ENCODE results near the gene HDC. TPM values are rescaled to one million over a fixed set of nuclear protein-coding genes. Genes with fewer than 3 reads are reported as not detected.

The HDC gene
- total and polyA plus RNA-seq, 7 experiments from 2014 or later: 0.19 to 81.2 (median 35.1) TPM; not detected in 4

DNA sequence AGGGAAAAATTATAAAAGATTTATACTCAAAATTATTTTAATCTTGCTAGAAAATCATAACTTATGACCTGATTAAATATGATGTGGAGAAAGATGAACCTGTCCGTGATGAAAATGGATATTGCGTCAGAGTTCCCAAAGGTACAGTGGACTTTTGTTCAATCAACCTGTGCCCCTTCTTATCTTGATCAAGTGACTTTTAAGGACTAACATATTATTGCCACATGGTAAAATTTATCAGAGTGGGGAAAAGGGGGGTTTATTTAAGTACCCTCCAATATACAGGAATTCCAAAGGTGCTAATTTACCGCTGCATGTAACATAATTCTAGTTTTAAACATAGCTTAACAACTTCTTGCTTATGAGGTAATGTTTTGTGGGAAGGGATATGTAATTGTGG lies 39.6 kb downstream of the HDC start:
- H3K36me3 ChIP-seq (ENCODE audit: control insufficient read depth in 2 of 3, insufficient read depth in 3 of 3, low read length in 3 of 3): no peaks in the 10 kb centered on the region
- intact Hi-C loops (cut with micrococcal nuclease): no loop called here
- no peak overlapping the region for H3K4me3 ChIP-seq (ENCODE audit: low read length)
- no peak overlapping the region for H3K27ac ChIP-seq (ENCODE audit: low read depth, low read length)
- Mint-ChIP-seq H3K4me1 (no peaks in the 10 kb centered on the region), H3K36me3 (peaks cover 0 to 44% (median 0%) of the 10 kb centered on the region in 5 donors), H3K27me3 (no peaks in the 10 kb centered on the region), H3K27ac (no peak overlapping the region), H3K9me3 (no peaks in the 10 kb centered on the region), H3K4me3 (no peak overlapping the region)
- ChIA-PET CTCF (no interaction called here), POLR2A (no interaction called here)
- H3K9me3 ChIP-seq (ENCODE audit: control insufficient read depth in 2 of 3, low read length in 3 of 3): no peaks in the 10 kb centered on the region
- ATAC-seq (no peak), DNase-seq (no peak)
- no peaks in the 10 kb centered on the region for H3K4me1 ChIP-seq (ENCODE audit: control insufficient read depth in 2 of 2, insufficient read depth in 2 of 2, low read length in 2 of 2)
- no peaks in the 10 kb centered on the region for H3K27me3 ChIP-seq (ENCODE audit: control insufficient read depth in 2 of 2, insufficient read depth in 2 of 2, low read length in 2 of 2)

DNA sequence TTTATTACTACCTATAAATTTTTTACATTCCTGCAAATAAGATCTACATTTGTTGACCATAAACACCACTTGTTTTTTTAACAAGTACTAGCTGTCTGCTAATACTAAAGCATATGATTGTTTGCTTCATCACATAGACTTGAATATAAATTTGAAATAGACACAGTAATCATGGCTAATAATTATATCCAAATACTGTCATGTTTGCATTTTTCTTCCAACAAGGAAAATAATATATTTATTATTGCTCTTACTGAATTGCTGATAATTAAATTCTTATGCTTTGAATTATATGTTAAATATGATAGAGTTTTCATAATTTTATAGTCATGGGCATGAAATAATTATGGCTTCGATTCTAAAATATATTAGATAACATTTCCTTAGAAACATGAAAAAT lies 40.5 kb downstream of the HDC start:
- H3K36me3 ChIP-seq (ENCODE audit: control insufficient read depth in 2 of 3, insufficient read depth in 3 of 3, low read length in 3 of 3): no peaks in the 10 kb centered on the region
- intact Hi-C loops (cut with micrococcal nuclease): no loop called here
- H3K27me3 Mint-ChIP-seq: no peaks in the 10 kb centered on the region
- no peak overlapping the region for H3K4me3 Mint-ChIP-seq
- ATAC-seq (no peak), DNase-seq (no peak)
- POLR2A ChIA-PET: interaction anchor here (0.6 kb wide), 1 partner anchor 12 kb away, joined by 4 read pairs; no protein-coding TSS in a partner anchor
- H3K9me3 ChIP-seq (ENCODE audit: control insufficient read depth in 2 of 3, low read length in 3 of 3): no peaks in the 10 kb centered on the region
- peaks cover 0 to 39% (median 0%) of the 10 kb centered on the region in 5 donors for H3K36me3 Mint-ChIP-seq
- H3K27me3 ChIP-seq (ENCODE audit: control insufficient read depth in 2 of 2, insufficient read depth in 2 of 2, low read length in 2 of 2): no peaks in the 10 kb centered on the region
- H3K9me3 Mint-ChIP-seq: no peaks in the 10 kb centered on the region
- H3K4me1 ChIP-seq (ENCODE audit: control insufficient read depth in 2 of 2, insufficient read depth in 2 of 2, low read length in 2 of 2): no peaks in the 10 kb centered on the region
- CTCF ChIA-PET: no interaction called here
- no peak overlapping the region for H3K27ac Mint-ChIP-seq
- no peak overlapping the region for H3K27ac ChIP-seq (ENCODE audit: low read depth, low read length)
- H3K4me3 ChIP-seq (ENCODE audit: low read length): no peak overlapping the region
- H3K4me1 Mint-ChIP-seq: no peaks in the 10 kb centered on the region

DNA sequence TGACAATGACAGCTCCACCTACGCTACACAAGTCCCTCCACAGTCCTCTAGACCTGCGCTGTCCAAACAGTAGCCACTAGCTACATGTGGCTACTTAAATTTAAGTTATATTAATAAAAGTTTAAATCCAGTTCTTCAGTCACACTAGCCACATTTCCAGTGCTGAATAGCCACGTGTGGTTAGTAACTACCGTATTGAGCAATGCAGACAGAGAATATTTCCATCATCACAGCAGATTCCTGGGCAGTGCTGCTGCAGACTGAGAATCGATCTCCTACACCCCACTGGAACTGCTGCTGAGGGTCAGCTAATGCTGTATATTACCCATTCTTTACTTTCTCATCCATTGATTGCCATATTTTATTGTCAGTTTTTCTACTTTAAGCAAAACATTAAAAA lies 40.9 kb downstream of the HDC start:
- Mint-ChIP-seq H3K36me3 (peaks cover 0 to 39% (median 0%) of the 10 kb centered on the region in 5 donors), H3K27me3 (no peaks in the 10 kb centered on the region), H3K9me3 (no peaks in the 10 kb centered on the region), H3K27ac (no peak overlapping the region), H3K4me3 (no peak overlapping the region), H3K4me1 (no peaks in the 10 kb centered on the region)
- Histone ChIP-seq H3K27me3 (ENCODE audit: control insufficient read depth in 2 of 2, insufficient read depth in 2 of 2, low read length in 2 of 2) (no peaks in the 10 kb centered on the region), H3K4me1 (ENCODE audit: control insufficient read depth in 2 of 2, insufficient read depth in 2 of 2, low read length in 2 of 2) (no peaks in the 10 kb centered on the region), H3K36me3 (ENCODE audit: control insufficient read depth in 2 of 3, insufficient read depth in 3 of 3, low read length in 3 of 3) (no peaks in the 10 kb centered on the region), H3K9me3 (ENCODE audit: control insufficient read depth in 2 of 3, low read length in 3 of 3) (no peaks in the 10 kb centered on the region), H3K27ac (ENCODE audit: low read depth, low read length) (no peak overlapping the region), H3K4me3 (ENCODE audit: low read length) (no peak overlapping the region)
- ATAC-seq: no peak
- POLR2A ChIA-PET: interaction anchor here (0.6 kb wide), 1 partner anchor 13 kb away, joined by 4 read pairs; no protein-coding TSS in a partner anchor
- intact Hi-C loops (cut with micrococcal nuclease): no loop called here
- no peak for DNase-seq
- CTCF ChIA-PET: no interaction called here

DNA sequence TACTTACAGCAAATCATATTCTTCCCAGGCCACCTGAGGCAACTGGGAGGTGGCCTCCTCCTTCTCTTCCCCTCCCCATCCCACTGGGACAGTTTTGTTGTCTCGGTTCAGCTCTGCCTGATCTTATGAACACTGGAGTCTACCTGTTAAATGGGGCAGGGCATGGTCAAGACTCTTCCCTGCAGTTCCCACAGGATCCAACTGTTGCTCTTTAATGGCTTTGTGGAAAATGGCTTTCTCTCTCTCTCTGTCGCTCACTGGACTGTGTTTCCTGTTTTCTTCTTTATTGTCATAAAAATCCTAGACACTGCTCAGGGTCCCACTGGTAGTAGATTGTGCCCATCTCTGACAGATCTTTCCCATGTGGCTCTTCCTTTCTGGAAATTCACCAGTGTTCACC lies 43.3 kb downstream of the HDC start:
- H3K27me3 Mint-ChIP-seq: peaks cover 0 to 4% (median 0%) of the 10 kb centered on the region in 5 donors
- no peak overlapping the region for H3K4me3 Mint-ChIP-seq
- H3K36me3 ChIP-seq (ENCODE audit: control insufficient read depth in 2 of 3, insufficient read depth in 3 of 3, low read length in 3 of 3): no peaks in the 10 kb centered on the region
- CTCF ChIA-PET: no interaction called here
- no peak for ATAC-seq
- no peak overlapping the region for H3K4me3 ChIP-seq (ENCODE audit: low read length)
- H3K36me3 Mint-ChIP-seq: peaks cover 0 to 26% (median 0%) of the 10 kb centered on the region in 5 donors
- peaks cover 0 to 10% (median 0%) of the 10 kb centered on the region in 7 donors for H3K4me1 Mint-ChIP-seq
- POLR2A ChIA-PET: no interaction called here
- no peaks in the 10 kb centered on the region for H3K4me1 ChIP-seq (ENCODE audit: control insufficient read depth in 2 of 2, insufficient read depth in 2 of 2, low read length in 2 of 2)
- no peaks in the 10 kb centered on the region for H3K9me3 ChIP-seq (ENCODE audit: control insufficient read depth in 2 of 3, low read length in 3 of 3)
- no peaks in the 10 kb centered on the region for H3K27me3 ChIP-seq (ENCODE audit: control insufficient read depth in 2 of 2, insufficient read depth in 2 of 2, low read length in 2 of 2)
- H3K27ac Mint-ChIP-seq: peak overlapping the region in 1 of 9 donors; percentile 60
- H3K27ac ChIP-seq (ENCODE audit: low read depth, low read length): no peak overlapping the region
- intact Hi-C loops (cut with micrococcal nuclease): no loop called here
- H3K9me3 Mint-ChIP-seq: no peaks in the 10 kb centered on the region
- no peak for DNase-seq

DNA sequence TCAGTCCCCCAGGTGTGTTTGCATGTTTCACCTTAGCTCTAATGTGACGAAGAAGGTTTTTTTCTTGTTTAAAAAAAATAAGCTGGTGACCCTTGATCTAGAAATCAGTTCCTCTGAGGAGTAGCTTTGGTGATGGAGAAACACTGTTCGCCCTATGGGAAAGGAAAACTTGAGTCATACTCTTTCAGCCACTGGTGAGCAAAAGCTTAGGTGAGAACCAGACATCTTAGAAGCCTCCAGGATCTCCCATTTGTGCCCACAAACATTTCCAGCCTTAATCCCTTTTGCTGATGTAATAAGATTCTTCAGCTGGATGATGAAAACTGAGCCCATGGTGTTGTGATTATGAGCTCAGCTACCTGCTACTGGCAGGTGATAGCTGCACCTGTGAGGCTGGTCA lies 45.7 kb downstream of the HDC start:
- Histone ChIP-seq H3K4me1 (ENCODE audit: control insufficient read depth in 2 of 2, insufficient read depth in 2 of 2, low read length in 2 of 2) (no peaks in the 10 kb centered on the region), H3K36me3 (ENCODE audit: control insufficient read depth in 2 of 3, insufficient read depth in 3 of 3, low read length in 3 of 3) (no peaks in the 10 kb centered on the region), H3K27me3 (ENCODE audit: control insufficient read depth in 2 of 2, insufficient read depth in 2 of 2, low read length in 2 of 2) (no peaks in the 10 kb centered on the region), H3K9me3 (ENCODE audit: control insufficient read depth in 2 of 3, low read length in 3 of 3) (no peaks in the 10 kb centered on the region), H3K27ac (ENCODE audit: low read depth, low read length) (no peak overlapping the region), H3K4me3 (ENCODE audit: low read length) (no peak overlapping the region)
- no peak for ATAC-seq
- no peaks in the 10 kb centered on the region for H3K9me3 Mint-ChIP-seq
- no peak for DNase-seq
- CTCF ChIA-PET: interaction anchor here (0.6 to 0.7 kb wide), 2 partner anchors 9 to 342 kb away, joined by 3 to 4 read pairs; no protein-coding TSS in a partner anchor
- intact Hi-C loops (cut with micrococcal nuclease): no loop called here
- POLR2A ChIA-PET: interaction anchor here (0.5 kb wide), 1 partner anchor 129 kb away, joined by 3 read pairs; no protein-coding TSS in a partner anchor
- H3K4me3 Mint-ChIP-seq: no peak overlapping the region
- H3K27ac Mint-ChIP-seq: no peak overlapping the region
- peaks cover 0 to 10% (median 0%) of the 10 kb centered on the region in 7 donors for H3K4me1 Mint-ChIP-seq
- H3K27me3 Mint-ChIP-seq: peaks cover 0 to 17% (median 0%) of the 10 kb centered on the region in 5 donors
- peaks cover 0 to 33% (median 0%) of the 10 kb centered on the region in 5 donors for H3K36me3 Mint-ChIP-seq

DNA sequence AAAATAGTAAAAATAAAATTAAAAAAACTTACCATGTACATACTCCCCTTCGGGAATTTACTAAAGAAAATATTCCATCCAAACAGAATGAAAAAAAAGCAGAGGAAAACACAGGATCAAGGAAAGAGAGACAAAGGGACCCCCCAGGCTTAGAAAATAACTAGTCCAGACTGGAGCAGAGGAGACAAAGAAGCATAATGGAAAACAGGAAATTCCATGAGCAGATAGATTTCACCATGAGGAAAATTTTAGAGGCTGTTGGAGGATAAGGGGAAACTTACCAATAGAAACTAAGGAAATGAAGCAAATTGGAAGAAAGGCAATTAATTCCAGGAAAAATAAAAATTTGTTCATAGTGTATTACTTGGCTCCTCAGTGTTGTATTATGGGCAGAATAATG lies 46.8 kb downstream of the HDC start:
- Mint-ChIP-seq H3K4me1 (peaks cover 0 to 12% (median 0%) of the 10 kb centered on the region in 7 donors), H3K36me3 (peaks cover 0 to 39% (median 0%) of the 10 kb centered on the region in 5 donors)

DNA sequence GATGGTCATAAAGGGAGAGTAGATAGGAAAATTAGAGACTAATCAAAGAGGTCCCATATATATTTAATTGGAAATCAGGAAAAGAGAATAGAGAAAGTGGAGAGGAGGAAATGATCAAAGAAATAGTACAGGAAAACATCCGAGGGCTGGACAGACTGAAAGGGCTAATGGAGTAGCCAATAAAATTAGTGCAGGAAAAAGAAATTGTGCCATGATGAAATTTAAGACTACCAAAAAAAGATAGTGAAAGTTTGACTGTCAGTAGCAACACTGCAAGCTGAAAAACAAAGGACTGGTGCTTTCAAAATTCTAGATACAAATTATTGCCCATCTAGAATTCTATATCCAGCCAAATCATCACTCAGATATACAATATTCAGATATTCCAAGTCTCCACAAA lies 47.2 kb downstream of the HDC start:
- Histone ChIP-seq H3K4me1 (ENCODE audit: control insufficient read depth in 2 of 2, insufficient read depth in 2 of 2, low read length in 2 of 2) (no peaks in the 10 kb centered on the region), H3K9me3 (ENCODE audit: control insufficient read depth in 2 of 3, low read length in 3 of 3) (no peaks in the 10 kb centered on the region), H3K27me3 (ENCODE audit: control insufficient read depth in 2 of 2, insufficient read depth in 2 of 2, low read length in 2 of 2) (no peaks in the 10 kb centered on the region), H3K27ac (ENCODE audit: low read depth, low read length) (no peak overlapping the region), H3K36me3 (ENCODE audit: control insufficient read depth in 2 of 3, insufficient read depth in 3 of 3, low read length in 3 of 3) (no peaks in the 10 kb centered on the region), H3K4me3 (ENCODE audit: low read length) (no peak overlapping the region)
- CTCF ChIA-PET: no interaction called here
- DNase-seq (no peak), ATAC-seq (no peak)
- H3K27me3 Mint-ChIP-seq: peaks cover 0 to 27% (median 6%) of the 10 kb centered on the region in 5 donors
- no peak overlapping the region for H3K27ac Mint-ChIP-seq
- H3K9me3 Mint-ChIP-seq: peaks cover 0 to 8% (median 0%) of the 10 kb centered on the region in 11 donors
- intact Hi-C loops (cut with micrococcal nuclease): no loop called here
- POLR2A ChIA-PET: no interaction called here
- peaks cover 0 to 14% (median 0%) of the 10 kb centered on the region in 7 donors for H3K4me1 Mint-ChIP-seq
- no peak overlapping the region for H3K4me3 Mint-ChIP-seq
- peaks cover 0 to 36% (median 0%) of the 10 kb centered on the region in 5 donors for H3K36me3 Mint-ChIP-seq

More for the DNA sequence above, 46.8 kb downstream of the HDC start:
- Histone ChIP-seq H3K4me3 (ENCODE audit: low read length) (no peak overlapping the region), H3K4me1 (ENCODE audit: control insufficient read depth in 2 of 2, insufficient read depth in 2 of 2, low read length in 2 of 2) (no peaks in the 10 kb centered on the region), H3K27me3 (ENCODE audit: control insufficient read depth in 2 of 2, insufficient read depth in 2 of 2, low read length in 2 of 2) (no peaks in the 10 kb centered on the region), H3K36me3 (ENCODE audit: control insufficient read depth in 2 of 3, insufficient read depth in 3 of 3, low read length in 3 of 3) (no peaks in the 10 kb centered on the region), H3K27ac (ENCODE audit: low read depth, low read length) (no peak overlapping the region), H3K9me3 (ENCODE audit: control insufficient read depth in 2 of 3, low read length in 3 of 3) (no peaks in the 10 kb centered on the region)
- ATAC-seq (no peak), DNase-seq (no peak)
- intact Hi-C loops (cut with micrococcal nuclease): no loop called here
- ChIA-PET POLR2A (no interaction called here), CTCF (no interaction called here)
- H3K9me3 Mint-ChIP-seq: peaks cover 0 to 6% (median 0%) of the 10 kb centered on the region in 11 donors
- H3K27ac Mint-ChIP-seq: no peak overlapping the region
- no peak overlapping the region for H3K4me3 Mint-ChIP-seq
- peaks cover 0 to 27% (median 5%) of the 10 kb centered on the region in 5 donors for H3K27me3 Mint-ChIP-seq

Measured in naive thymus-derived CD4-positive, alpha-beta T cell (primary cell).